Lower lobe of right lung (tissue), 2 donors: ENCODE data around the gene CNGB1. TPM values are rescaled to one million over a fixed set of nuclear protein-coding genes. Genes with fewer than 3 reads are reported as not detected.
A peak's percentile ranks its signal among the peaks of the same experiment; 100 is the strongest.

Experiments used
- ATAC-seq, 2 donors: fragments of 200-7000 bp; cut with Tn5 transposase; one replicate each; pipeline ENCODE4 v1.9.1; 2020 to 2022; ENCODE audit warnings: mild to moderate bottlenecking in 2 of 2, moderate library complexity in 2 of 2
- DNase-seq: peaks from one replicate; pipeline ENCODE4 v3.0.0-alpha.2; 2020
- H3K27ac ChIP-seq: fragments of 200-600 bp; one replicate; pipeline ENCODE4 v1.8.0; 2022
- H3K27me3 ChIP-seq: fragments of 200-600 bp; one replicate; pipeline ENCODE4 v1.8.0; 2022; ENCODE audit warnings: low read depth
- H3K36me3 ChIP-seq: fragments of 200-600 bp; one replicate; pipeline ENCODE4 v1.8.0; 2022; ENCODE audit warnings: mild to moderate bottlenecking
- H3K4me1 ChIP-seq: fragments of 200-600 bp; one replicate; pipeline ENCODE4 v1.8.0; 2022
- H3K4me3 ChIP-seq: fragments of 200-600 bp; one replicate; pipeline ENCODE4 v1.8.0; 2022; ENCODE audit warnings: mild to moderate bottlenecking
- H3K9me3 ChIP-seq: fragments of 200-600 bp; one replicate; pipeline ENCODE4 v1.8.0; 2022
- intact Hi-C: fragments of 100-400 bp; cut with DNase I; formaldehyde crosslinking; loops from one replicate; pipeline ENCODE4 v1.11.0; 2022
- total RNA-seq: library from RNA; stranded (reverse); fragmentation: NEBNext Ultra II Directional; extraction: Animal tissue kit (Norgen Biotek cat#: 25700); gene quantifications from one replicate; pipeline ENCODE4 v1.2.1, GENCODE V29; 2021
- TF ChIP-seq, protein P1 (sequence below): fragments of 200-600 bp; IDR thresholded peaks from one replicate; pipeline ENCODE4 v1.8.0; 2022; ENCODE audit warnings: antibody characterized with exemption, mild to moderate bottlenecking
- donor health status: DM: no; HTN: yes; CAD: no; lungs with severe emphysema.

The CNGB1 gene
- total RNA-seq, 1 donor from 2014 or later: 0.35 TPM

DNA sequence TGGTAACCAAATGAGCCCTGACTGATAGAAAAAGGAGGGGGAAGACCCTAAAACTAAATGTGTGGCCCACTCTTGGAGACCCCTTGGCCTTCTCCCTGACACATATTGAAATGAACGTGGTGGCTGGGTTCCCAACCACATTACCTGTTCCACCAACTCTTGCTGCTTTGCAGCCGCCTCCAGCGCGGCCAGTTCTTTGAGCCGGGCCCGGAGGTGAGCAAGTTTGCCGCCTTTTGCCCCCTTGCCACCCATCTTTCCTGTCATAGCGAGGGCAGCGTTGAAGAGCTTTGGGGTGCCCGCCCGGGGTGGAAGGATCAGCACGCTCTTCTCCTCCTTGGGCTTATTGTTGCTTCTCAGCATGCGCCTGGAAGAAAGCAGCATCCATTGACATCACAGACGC is 83.2 kb downstream of the CNGB1 start:
- Histone ChIP-seq H3K4me3 (no peak overlapping the region), H3K27me3 (peaks cover 23% of the 10 kb centered on the region), H3K9me3 (no peaks in the 10 kb centered on the region), H3K27ac (no peak overlapping the region), H3K4me1 (peaks cover 24% of the 10 kb centered on the region), H3K36me3 (no peaks in the 10 kb centered on the region)
- ATAC-seq (no peak), DNase-seq (no peak)
- intact Hi-C loops: no loop called here
- TF ChIP-seq, protein P1, sequence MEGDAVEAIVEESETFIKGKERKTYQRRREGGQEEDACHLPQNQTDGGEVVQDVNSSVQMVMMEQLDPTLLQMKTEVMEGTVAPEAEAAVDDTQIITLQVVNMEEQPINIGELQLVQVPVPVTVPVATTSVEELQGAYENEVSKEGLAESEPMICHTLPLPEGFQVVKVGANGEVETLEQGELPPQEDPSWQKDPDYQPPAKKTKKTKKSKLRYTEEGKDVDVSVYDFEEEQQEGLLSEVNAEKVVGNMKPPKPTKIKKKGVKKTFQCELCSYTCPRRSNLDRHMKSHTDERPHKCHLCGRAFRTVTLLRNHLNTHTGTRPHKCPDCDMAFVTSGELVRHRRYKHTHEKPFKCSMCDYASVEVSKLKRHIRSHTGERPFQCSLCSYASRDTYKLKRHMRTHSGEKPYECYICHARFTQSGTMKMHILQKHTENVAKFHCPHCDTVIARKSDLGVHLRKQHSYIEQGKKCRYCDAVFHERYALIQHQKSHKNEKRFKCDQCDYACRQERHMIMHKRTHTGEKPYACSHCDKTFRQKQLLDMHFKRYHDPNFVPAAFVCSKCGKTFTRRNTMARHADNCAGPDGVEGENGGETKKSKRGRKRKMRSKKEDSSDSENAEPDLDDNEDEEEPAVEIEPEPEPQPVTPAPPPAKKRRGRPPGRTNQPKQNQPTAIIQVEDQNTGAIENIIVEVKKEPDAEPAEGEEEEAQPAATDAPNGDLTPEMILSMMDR: no peak

DNA sequence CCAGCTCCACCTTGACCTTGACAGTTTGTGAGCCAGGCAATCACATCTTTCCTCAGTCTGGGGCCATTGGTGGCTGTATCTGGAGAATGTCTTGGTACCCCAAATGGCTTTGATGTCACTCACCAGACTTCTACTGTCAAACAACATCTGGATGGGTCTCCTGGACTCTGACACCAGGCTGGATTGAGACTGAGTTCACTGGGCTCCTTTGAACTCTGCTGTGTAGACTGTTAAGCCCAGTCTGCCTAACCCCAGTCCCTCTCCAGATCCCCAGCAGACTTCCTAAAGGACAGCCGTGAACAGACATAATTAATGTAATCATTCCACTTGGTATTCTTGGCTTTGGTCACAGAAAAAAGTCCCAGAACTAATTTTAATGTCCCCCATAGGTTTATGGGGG is 84.5 kb downstream of the CNGB1 start:
- Histone ChIP-seq H3K36me3 (no peaks in the 10 kb centered on the region), H3K27me3 (peaks cover 26% of the 10 kb centered on the region), H3K27ac (no peak overlapping the region), H3K9me3 (no peaks in the 10 kb centered on the region), H3K4me1 (peaks cover 17% of the 10 kb centered on the region), H3K4me3 (no peak overlapping the region)
- ATAC-seq: no peak
- intact Hi-C loops: no loop called here
- TF ChIP-seq, protein P1: no peak
- no peak for DNase-seq

DNA sequence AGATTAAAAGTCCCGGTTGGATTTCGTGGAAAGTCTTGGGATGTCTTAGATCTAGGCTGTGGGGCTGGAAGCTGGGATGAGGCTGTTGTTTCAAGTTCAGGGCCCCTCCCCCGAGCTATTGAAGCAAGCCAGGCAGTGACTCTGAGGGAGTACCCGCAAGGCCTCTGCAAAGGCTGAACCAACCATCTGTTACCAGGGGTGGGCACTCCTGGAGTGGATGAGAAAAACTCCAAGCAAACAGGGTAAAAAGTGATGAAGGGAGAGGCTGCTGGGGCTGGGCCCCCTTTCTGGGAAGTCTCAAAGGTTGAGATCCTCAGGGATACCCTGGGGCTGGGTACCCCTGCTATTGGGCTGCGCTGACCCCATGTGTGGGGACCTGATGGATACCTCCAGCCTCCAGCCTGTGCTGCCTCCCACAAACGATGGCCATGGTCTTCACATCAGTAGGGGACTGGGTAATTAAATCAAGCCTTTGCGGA is 86.2 kb downstream of the CNGB1 start:
- no peak for DNase-seq
- Histone ChIP-seq H3K27me3 (peaks cover 26% of the 10 kb centered on the region), H3K9me3 (no peaks in the 10 kb centered on the region), H3K27ac (no peak overlapping the region), H3K4me1 (peaks cover 3% of the 10 kb centered on the region), H3K4me3 (no peak overlapping the region), H3K36me3 (no peaks in the 10 kb centered on the region)
- ATAC-seq: no peak
- TF ChIP-seq, protein P1: no peak
- intact Hi-C loops: no loop called here

DNA sequence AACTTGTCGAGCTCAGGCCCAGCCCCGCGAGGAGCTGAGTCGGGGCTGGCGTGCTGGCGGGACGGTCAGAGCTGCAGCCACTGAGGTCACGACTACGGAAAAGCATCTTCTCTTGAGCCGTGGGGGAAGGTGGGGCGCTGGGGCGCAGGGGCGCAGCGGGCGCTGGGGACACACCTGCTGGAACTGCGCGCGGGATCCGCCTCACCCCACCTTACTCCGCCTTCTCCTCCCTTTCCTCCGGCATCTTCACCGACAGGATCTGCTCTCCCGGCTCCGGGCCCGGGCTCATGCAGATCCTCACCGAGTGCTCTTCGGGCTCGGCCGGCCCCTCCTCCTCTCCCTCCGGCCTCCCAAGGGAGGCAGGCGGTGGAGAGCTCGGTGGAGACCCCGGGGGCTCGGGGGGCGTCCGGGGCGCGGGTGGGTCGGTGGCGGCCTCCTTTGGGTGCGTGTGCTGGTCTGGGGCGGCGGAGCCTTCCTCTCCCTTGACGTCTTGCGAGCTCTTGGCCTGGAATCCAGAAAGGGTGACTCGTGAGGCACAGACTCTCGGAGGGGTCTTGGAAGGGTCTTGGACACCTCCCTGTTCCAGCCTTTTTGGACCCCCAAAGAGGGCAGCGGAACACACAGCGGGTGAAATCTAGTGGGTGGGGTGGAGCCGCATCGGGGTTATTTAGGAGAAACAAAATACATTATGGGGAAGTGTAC is 86.8 kb downstream of the CNGB1 start:
- H3K9me3 ChIP-seq: no peaks in the 10 kb centered on the region
- no peaks in the 10 kb centered on the region for H3K36me3 ChIP-seq
- H3K4me1 ChIP-seq: no peaks in the 10 kb centered on the region
- no peak overlapping the region for H3K27ac ChIP-seq
- H3K4me3 ChIP-seq: no peak overlapping the region
- DNase-seq (no peak), ATAC-seq (peak; percentile 25 to 32)
- peaks cover 26% of the 10 kb centered on the region for H3K27me3 ChIP-seq
- intact Hi-C loops: no loop called here
- TF ChIP-seq, protein P1: no peak

DNA sequence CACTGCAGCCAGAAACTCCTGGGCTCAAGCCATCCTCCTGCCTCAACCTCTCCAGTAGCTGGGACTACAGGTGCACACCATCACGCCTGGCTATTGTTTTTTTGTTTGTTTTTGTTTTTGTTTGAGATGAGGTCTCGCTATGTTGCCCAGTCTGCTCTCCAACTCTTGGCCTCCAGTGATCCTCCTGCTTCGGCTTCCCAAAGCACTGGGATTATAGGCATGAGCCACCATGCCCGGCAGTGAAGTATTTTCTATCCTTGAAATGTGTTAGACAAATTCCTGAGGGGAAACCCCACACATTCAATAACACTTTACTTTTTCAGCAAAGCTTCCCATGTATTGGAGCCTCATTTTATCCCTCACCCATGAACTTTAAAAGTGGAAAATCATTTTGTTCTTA is 87.4 kb downstream of the CNGB1 start:
- DNase-seq: no peak
- peaks cover 26% of the 10 kb centered on the region for H3K27me3 ChIP-seq

More for the DNA sequence above, 87.4 kb downstream of the CNGB1 start:
- no peak for ATAC-seq
- TF ChIP-seq, protein P1: no peak
- H3K4me1 ChIP-seq: no peaks in the 10 kb centered on the region
- no peak overlapping the region for H3K27ac ChIP-seq
- no peaks in the 10 kb centered on the region for H3K9me3 ChIP-seq
- intact Hi-C loops: no loop called here
- no peaks in the 10 kb centered on the region for H3K36me3 ChIP-seq
- H3K4me3 ChIP-seq: no peak overlapping the region
